Skeletal muscle tissue (tissue), 4 donors: ENCODE measurements around the gene SLC37A1. TPM values are rescaled to one million over a fixed set of nuclear protein-coding genes. Genes with fewer than 3 reads are reported as not detected.

Experiments used
- H3K27ac ChIP-seq: one replicate; pipeline ENCODE4 v1.7.0; 2013; ENCODE audit warnings: mild to moderate bottlenecking, low read depth, low read length, inconsistent platforms
- H3K27me3 ChIP-seq, 3 donors: one replicate each; pipeline ENCODE4 v1.7.0; 2013; ENCODE audit warnings: low read length in 3 of 3; ENCODE audit not compliant: control insufficient read depth in 3 of 3, insufficient read depth in 3 of 3
- H3K36me3 ChIP-seq, 3 donors: one replicate each; pipeline ENCODE4 v1.7.0; 2013; ENCODE audit warnings: low read length in 3 of 3; ENCODE audit not compliant: control insufficient read depth in 3 of 3, insufficient read depth in 3 of 3
- H3K4me1 ChIP-seq, 3 donors: one replicate each; pipeline ENCODE4 v1.7.0; 2013; ENCODE audit warnings: low read length in 3 of 3, mild to moderate bottlenecking in 3 of 3; ENCODE audit not compliant: control insufficient read depth in 3 of 3, insufficient read depth in 3 of 3
- H3K4me3 ChIP-seq, 3 donors: one replicate each; pipeline ENCODE4 v1.7.0; 2013; ENCODE audit warnings: low read length in 3 of 3
- H3K9ac ChIP-seq, 3 donors: one replicate each; pipeline ENCODE4 v1.7.0; 2013; ENCODE audit warnings: low read length in 3 of 3, mild to moderate bottlenecking in 3 of 3, moderate library complexity in 2 of 3, low read depth in 1 of 3
- H3K9me3 ChIP-seq, 3 donors: one replicate each; pipeline ENCODE4 v1.7.0; 2013; ENCODE audit warnings: low read length in 3 of 3; ENCODE audit not compliant: control insufficient read depth in 3 of 3
- total RNA-seq: library from RNA; depleted of rRNA; stranded (reverse); fragments of >200 nt; gene quantifications from one replicate; pipeline ENCODE4 v1.2.3, GENCODE V29; 2014
- donor health status: Osteomylitis.

Gene SLC37A1
- total RNA-seq, 1 donor from 2014 or later, result 2.1 TPM

DNA sequence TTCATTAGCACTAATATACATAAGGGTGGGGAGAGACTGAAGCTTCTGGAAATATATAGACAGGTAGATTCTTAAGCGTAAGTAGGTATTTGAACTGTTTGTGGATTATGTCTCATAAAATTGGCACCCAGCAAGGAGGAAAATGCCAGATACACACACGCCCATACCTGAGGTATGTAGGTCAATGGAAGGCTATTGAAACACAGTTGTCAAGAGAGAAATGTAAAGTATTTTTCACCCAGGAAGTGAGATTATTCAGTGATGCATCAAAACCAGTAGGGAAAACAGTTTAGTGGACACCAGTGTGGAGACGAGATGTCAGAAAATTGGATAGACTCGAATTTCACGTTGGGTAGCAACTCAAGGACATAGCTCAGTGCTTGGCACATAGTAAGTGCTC, 12.9 kb upstream of the SLC37A1 start:
- H3K4me3 ChIP-seq, result no peak overlapping the region

DNA sequence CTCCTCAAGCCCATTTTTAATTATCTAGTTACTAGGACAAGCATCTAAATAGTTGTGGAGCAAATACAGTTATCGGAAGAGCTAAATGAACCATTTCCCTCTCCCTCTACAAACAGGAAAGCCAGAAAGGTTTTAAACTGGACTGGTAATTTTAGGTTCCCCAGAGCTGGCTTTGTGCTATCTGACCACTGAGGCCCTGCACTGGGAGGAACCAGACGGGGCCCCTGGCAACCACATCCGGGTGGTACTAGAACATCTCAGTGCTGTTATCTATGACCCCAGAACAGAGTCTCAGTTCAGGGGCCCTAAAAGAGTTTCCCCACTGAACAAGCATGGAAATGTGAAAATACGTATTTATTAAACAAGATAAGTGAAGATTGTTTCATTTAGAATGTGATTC, 9.9 kb upstream of the SLC37A1 start:
- no peak overlapping the region for H3K4me3 ChIP-seq
- H3K27me3 ChIP-seq, result no peaks in the 10 kb centered on the region
- H3K4me1 ChIP-seq, result no peaks in the 10 kb centered on the region
- no peak overlapping the region for H3K27ac ChIP-seq
- H3K36me3 ChIP-seq, result no peaks in the 10 kb centered on the region
- no peaks in the 10 kb centered on the region for H3K9me3 ChIP-seq
- no peak overlapping the region for H3K9ac ChIP-seq

More for the DNA sequence above, 12.9 kb upstream of the SLC37A1 start:
- Histone ChIP-seq H3K36me3 (no peaks in the 10 kb centered on the region), H3K27me3 (no peaks in the 10 kb centered on the region), H3K27ac (no peak overlapping the region), H3K9me3 (no peaks in the 10 kb centered on the region), H3K4me1 (peaks cover 7 to 11% (median 8%) of the 10 kb centered on the region in 3 donors), H3K9ac (no peak overlapping the region)

DNA sequence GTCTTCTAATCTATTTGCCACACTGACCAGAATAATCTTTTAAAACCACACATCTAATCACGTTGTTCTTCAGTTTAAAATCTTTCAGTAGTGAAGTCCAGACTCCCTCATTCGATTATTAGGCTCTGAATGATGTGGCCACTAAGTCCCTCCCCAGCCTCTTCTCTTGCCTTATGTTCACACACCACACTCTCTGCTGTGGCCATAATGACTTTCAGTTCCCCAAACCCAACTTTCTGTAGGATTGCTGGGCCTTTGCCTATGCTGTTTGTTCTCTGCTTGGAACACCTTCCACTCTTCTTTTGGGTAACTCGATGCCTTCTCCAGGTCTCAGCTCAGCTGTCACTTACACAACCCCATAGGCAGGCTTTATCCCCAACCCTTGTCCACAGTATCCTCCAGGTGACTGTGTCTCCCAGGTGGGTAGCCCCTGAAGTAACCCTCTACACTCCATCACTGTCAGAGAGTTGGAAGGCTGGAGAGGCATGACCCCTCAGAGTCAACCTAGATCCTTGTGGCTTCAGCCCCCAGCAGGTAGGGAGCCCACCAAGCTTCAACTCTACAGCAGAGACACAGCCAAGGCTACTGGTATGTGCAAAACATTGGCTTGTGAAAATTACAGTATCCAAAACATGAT, 8.4 kb upstream of the SLC37A1 start:
- Histone ChIP-seq H3K4me1 (no peaks in the 10 kb centered on the region), H3K9me3 (no peaks in the 10 kb centered on the region), H3K27ac (no peak overlapping the region), H3K9ac (no peak overlapping the region), H3K4me3 (no peak overlapping the region), H3K27me3 (no peaks in the 10 kb centered on the region), H3K36me3 (no peaks in the 10 kb centered on the region)

DNA sequence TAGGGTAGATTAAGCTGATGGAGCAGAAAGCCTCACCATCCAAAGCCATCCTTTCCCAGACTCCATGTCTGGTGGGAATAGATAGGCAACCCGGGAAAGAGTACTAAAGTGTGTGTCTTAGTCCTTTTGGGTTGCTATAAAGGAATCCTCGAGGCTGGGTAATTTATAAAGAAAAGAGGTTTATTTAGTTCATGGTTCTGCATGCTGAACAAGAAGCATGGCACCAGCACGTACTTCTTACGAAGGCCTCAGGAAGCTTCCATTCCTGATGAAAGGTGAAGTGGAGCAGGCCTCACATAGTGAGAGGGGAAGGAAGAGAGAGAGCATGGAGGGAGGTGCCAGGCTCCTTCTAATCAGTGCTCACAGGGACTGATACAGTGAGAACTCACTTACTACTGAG, 6.2 kb upstream of the SLC37A1 start:
- no peak overlapping the region for H3K4me3 ChIP-seq
- H3K9me3 ChIP-seq, result no peaks in the 10 kb centered on the region
- no peaks in the 10 kb centered on the region for H3K4me1 ChIP-seq
- H3K9ac ChIP-seq, result no peak overlapping the region
- no peak overlapping the region for H3K27ac ChIP-seq
- no peaks in the 10 kb centered on the region for H3K36me3 ChIP-seq
- no peaks in the 10 kb centered on the region for H3K27me3 ChIP-seq

DNA sequence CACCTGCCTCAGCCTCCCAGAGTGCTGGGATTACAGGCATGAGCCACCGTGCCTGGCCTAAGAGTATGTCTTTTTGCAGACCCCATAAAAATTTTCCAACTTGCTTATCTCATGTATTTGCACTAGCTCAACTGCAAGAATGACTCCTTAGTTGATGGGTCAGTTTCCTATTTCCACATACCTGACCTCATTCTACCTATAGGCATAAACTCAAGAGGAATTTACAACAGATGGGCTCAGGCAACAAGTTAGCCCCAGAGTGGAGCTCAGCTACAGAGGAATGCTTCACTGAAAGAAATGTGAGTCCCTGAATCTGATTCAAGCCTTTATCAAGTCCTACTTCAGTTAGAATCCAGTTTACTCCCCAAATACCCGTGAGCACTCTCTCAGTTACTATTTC, 5.3 kb upstream of the SLC37A1 start:
- H3K9me3 ChIP-seq, result no peaks in the 10 kb centered on the region
- no peaks in the 10 kb centered on the region for H3K27me3 ChIP-seq
- no peak overlapping the region for H3K4me3 ChIP-seq
- no peak overlapping the region for H3K27ac ChIP-seq
- peaks cover 3 to 6% (median 3%) of the 10 kb centered on the region in 3 donors for H3K4me1 ChIP-seq
- H3K9ac ChIP-seq, result no peak overlapping the region
- H3K36me3 ChIP-seq, result no peaks in the 10 kb centered on the region

DNA sequence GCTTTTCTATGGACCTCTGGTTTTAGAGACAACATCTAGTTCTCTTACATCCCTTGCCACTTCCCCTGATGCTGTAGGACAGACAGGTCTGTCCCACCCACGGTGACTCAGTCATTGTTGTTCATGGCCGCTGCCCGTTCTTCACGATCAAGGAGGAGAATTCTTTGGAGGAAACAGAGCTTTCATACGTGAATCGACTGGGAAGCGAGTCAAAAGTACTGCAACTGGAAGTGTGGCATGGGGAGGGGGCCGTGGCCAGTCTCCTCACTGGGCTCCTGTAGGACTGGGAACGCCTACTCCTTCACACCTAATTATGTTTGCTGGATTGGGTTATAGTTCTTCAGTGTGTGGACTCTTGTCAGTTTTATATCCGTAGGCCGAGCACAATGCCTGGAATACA, 4.4 kb upstream of the SLC37A1 start:
- no peaks in the 10 kb centered on the region for H3K27me3 ChIP-seq
- no peaks in the 10 kb centered on the region for H3K36me3 ChIP-seq
- no peaks in the 10 kb centered on the region for H3K9me3 ChIP-seq
- no peak overlapping the region for H3K9ac ChIP-seq
- H3K4me3 ChIP-seq, result no peak overlapping the region
- H3K4me1 ChIP-seq, result peaks cover 3 to 6% (median 3%) of the 10 kb centered on the region in 3 donors
- no peak overlapping the region for H3K27ac ChIP-seq

DNA sequence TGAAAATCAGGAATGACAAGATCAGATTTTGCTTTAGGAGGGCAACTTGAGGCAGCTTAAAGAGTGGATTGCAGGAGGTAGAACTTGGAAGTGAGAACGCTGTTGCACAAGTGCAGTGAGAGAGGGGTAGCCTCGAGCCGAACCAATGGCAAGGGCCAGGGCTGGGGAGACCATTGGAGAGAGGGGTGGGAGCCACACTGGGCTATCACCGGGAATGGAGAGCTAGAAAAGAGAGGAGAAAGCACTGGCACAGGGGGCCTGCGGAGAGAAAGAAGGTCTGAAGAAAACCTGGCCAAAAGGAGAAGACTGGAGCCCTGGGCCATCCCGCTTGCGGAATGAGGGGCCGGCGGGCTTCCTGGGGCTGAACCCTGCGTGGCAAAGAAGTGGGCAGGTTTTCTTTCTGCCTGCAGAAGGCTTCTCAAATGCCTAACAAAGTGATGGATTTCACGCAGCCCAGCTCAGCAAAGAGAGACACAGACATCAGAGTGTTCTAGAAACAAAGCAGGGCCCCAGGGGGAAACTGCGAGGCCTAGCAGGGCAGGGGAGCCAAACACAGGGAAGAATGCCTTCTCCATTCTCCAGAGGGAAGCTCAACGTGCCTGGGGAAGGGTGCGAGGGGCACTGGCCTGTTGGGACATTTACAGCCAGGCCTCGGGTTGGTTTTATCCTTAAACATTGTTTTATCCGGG, 1.2 kb upstream of the SLC37A1 start:
- Histone ChIP-seq H3K36me3 (no peaks in the 10 kb centered on the region), H3K9ac (peak overlapping the region in 2 of 3 donors; percentile 64 to 87), H3K4me3 (no peak overlapping the region), H3K27ac (peak overlapping the region; percentile 75), H3K4me1 (peaks cover 6 to 14% (median 12%) of the 10 kb centered on the region in 3 donors), H3K27me3 (no peaks in the 10 kb centered on the region), H3K9me3 (no peaks in the 10 kb centered on the region)

DNA sequence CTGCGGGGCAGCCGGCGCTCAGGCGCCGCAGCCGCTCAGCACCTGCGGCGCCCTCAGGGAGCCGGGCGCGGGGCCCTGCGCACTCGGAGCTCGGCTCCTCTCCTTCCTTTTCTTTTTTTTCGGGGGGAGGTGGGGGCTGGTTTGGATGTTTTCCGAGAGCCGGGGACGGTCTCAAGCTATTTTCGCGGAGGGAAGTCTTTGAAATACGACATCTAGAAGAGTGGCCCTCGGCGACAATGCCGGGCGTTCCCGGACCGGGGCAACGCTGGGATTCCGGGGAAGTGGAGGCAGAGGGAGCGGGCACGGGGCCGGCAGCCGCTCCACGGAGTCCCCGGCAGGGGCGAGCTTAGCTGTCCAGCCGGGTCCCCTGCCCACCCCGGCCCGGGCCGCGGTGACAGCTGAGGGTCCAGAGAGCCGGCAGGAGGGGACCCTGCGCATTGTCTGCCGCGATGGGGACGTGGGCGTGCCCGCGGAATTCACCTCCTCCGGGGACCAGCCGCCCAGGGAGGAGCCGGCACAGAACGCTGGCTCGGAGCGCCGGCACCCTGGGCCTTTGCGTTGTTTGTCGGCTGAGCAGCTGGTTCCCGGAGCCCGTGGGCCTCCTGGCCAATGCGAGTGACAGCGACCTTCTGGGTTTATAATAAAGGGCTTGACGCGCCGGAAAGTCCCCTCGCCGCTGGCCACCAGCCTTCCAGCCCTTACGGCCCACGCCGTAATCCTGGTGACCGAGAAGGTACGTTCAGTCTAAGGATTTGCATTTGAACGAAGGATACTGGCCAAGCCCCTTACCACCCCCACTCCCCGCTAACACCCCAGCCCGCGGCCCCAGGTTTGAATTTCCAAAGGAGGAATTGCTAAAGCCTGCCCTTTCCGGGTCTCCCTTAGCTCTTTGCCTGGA, 582 bp downstream of the SLC37A1 start:
- H3K27me3 ChIP-seq, result no peaks in the 10 kb centered on the region
- H3K4me3 ChIP-seq, result peak overlapping the region; percentile 72 to 82 (median 76)
- peaks cover 2 to 7% (median 7%) of the 10 kb centered on the region in 3 donors for H3K36me3 ChIP-seq
- no peaks in the 10 kb centered on the region for H3K9me3 ChIP-seq
- peaks cover 12 to 21% (median 15%) of the 10 kb centered on the region in 3 donors for H3K4me1 ChIP-seq
- peak overlapping the region; percentile 84 for H3K27ac ChIP-seq
- H3K9ac ChIP-seq, result peak overlapping the region; percentile 79 to 87 (median 84)

DNA sequence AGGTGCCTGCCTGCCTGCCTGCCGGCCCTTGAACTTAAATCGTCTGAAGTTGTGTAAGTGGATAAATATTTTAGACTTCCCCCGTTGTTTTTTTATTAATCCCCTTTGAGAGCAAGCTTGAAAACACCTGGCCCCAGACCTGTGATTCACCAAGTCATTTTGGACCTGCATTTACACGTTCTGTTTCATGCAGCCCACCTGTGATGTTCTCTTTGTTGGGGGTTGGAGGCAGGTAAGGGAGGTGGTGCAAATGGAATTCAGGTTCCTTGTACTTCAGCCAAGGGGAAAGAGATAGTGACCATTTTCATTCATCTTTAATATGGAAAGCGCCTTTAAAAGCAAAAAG, 1.2 kb downstream of the SLC37A1 start:
- Histone ChIP-seq H3K27ac (peak overlapping the region; percentile 84), H3K9me3 (no peaks in the 10 kb centered on the region), H3K4me1 (peaks cover 12 to 21% (median 15%) of the 10 kb centered on the region in 3 donors), H3K27me3 (no peaks in the 10 kb centered on the region), H3K4me3 (peak overlapping the region; percentile 72 to 82 (median 76)), H3K9ac (peak overlapping the region; percentile 79 to 87 (median 84)), H3K36me3 (peaks cover 6 to 11% (median 7%) of the 10 kb centered on the region in 3 donors)
